Ectodermal cell (in vitro differentiated cells): ENCODE measurements around the gene STOM.

Experiments used
- H3K27ac ChIP-seq: 2 replicates; pipeline ENCODE4 v1.7.0; 2013; ENCODE audit warnings: mild to moderate bottlenecking, low read depth, low read length; ENCODE audit not compliant: insufficient read depth, poor library complexity, severe bottlenecking
- H3K27me3 ChIP-seq: 2 replicates; pipeline ENCODE4 v1.7.0; 2013; ENCODE audit warnings: mild to moderate bottlenecking, low read length; ENCODE audit not compliant: insufficient read depth, control insufficient read depth, poor library complexity, severe bottlenecking
- H3K36me3 ChIP-seq: one replicate; pipeline ENCODE4 v1.7.0; 2013; ENCODE audit warnings: low read length; ENCODE audit not compliant: control insufficient read depth, insufficient read depth
- H3K4me1 ChIP-seq: one replicate; pipeline ENCODE4 v1.7.0; 2013; ENCODE audit warnings: low read length; ENCODE audit not compliant: control insufficient read depth, insufficient read depth
- H3K4me3 ChIP-seq: 2 replicates; pipeline ENCODE4 v1.7.0; 2013; ENCODE audit warnings: low read depth, low read length, control low read depth; ENCODE audit not compliant: insufficient read depth
- H3K9me3 ChIP-seq: 2 replicates; pipeline ENCODE4 v1.7.0; 2013; ENCODE audit warnings: mild to moderate bottlenecking, low read length, moderate library complexity; ENCODE audit not compliant: control insufficient read depth
- WGBS, 2 experiments: methylation state at CpG; one replicate each; pipeline ENCODE4 v1.1.7; 2013; ENCODE audit warnings: missing lambda C conversion rate in 2 of 2; 5-methylcytosine and 5-hydroxymethylcytosine counted together

The STOM gene

DNA sequence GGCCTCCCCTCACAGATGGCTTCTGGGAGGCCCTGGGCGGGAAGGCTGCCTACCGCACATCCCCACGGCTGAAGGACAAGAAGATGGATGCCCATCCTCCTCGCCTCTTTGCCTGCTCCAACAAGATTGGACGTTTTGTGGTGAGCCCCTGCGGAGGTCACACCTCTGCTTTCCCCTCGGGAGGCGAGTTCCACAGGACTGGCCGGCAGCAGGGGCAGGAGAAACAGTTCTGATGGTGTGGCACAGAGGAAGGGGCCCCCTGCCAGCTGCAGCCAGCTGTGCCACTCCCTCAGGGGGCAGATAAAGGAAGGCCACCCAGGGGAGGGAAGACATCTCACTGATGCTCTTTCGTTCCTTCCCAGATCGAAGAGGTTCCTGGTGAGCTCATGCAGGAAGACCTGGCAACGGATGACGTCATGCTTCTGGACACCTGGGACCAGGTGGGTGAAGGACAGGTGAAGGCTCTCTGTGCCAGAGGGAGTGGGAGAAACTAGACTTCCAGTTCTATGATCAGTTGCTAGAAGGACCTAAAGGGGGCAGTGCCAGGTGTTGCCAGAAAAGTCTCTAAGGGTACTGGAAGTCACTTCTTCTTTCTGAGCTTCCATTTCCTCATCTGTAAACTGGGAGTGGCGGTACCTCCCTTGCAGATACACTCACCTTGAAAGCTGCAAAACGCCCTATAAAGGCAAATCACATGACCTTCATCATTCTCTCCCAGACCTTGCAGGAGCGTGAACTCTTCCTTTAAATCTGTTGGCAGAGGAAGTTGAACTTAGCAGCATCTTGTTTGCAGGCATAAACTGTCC lies 41.0 kb downstream of the STOM start:
- H3K36me3 ChIP-seq, result no peaks in the 10 kb centered on the region
- 94 to 95% methylated on average over 16 of the region's 16 CpGs for WGBS, 2 experiments
- H3K4me3 ChIP-seq, result no peak overlapping the region
- H3K27ac ChIP-seq, result no peak overlapping the region
- H3K27me3 ChIP-seq, result no peaks in the 10 kb centered on the region
- peaks cover 9% of the 10 kb centered on the region for H3K4me1 ChIP-seq
- H3K9me3 ChIP-seq, result no peaks in the 10 kb centered on the region

DNA sequence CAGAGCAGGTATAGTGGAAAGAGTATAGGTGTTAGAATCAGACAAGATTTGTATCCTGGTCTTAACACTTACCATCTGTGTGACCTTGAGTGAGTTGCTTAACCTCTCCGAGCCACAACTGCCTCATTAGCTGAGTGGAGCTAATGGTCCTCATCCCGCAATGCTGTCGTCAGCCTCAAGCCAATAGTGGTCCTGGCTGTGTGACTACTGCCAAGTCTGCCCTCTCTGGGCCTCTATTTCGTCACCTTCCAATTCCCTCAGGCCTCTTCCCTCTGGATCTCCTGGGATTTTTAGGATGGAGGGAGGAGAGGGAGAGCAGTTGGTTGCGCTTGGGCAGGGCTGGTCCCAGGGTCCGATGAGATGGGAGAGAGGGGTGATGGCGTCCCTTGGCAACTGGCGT lies 41.6 kb downstream of the STOM start:
- 81 to 83% methylated on average over 8 of the region's 8 CpGs for WGBS, 2 experiments
- no peak overlapping the region for H3K27ac ChIP-seq
- no peak overlapping the region for H3K4me3 ChIP-seq
- H3K36me3 ChIP-seq, result no peaks in the 10 kb centered on the region
- H3K27me3 ChIP-seq, result no peaks in the 10 kb centered on the region
- no peaks in the 10 kb centered on the region for H3K9me3 ChIP-seq
- peaks cover 9% of the 10 kb centered on the region for H3K4me1 ChIP-seq

DNA sequence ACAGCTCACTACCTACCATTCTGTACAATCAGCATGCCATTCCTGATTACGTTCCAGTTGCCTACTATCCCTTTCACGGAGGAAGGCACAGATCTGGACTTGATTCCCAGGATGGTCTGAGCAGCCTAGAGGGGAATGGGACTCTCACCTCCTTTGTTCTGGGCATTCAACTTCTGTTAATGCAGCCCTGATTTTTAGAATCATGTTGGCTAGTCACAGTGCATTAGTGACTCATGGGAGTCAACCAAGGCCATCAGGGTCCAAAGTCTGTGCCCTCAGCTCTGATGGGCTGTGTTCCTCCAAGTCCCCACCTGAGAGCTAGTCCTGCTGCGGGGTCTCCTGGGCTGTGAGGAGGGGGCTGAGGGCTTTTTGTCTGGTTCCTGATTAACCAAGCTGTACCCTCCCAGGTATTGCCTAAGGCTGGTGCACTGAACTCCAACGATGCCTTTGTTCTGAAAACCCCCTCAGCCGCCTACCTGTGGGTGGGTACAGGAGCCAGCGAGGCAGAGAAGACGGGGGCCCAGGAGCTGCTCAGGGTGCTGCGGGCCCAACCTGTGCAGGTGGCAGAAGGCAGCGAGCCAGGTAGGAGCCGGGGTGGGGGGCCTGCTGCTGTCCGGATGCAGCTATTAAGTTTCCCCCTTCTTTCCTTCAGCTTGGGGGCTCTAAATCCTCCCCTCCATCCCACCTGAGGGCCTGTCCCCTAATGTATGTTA lies 43.0 kb downstream of the STOM start:
- H3K36me3 ChIP-seq, result peaks cover 3% of the 10 kb centered on the region
- H3K27me3 ChIP-seq, result no peaks in the 10 kb centered on the region
- H3K9me3 ChIP-seq, result no peaks in the 10 kb centered on the region
- peaks cover 9% of the 10 kb centered on the region for H3K4me1 ChIP-seq
- H3K27ac ChIP-seq, result no peak overlapping the region
- 93% methylated on average over 11 of the region's 11 CpGs for WGBS, 2 experiments
- no peak overlapping the region for H3K4me3 ChIP-seq

DNA sequence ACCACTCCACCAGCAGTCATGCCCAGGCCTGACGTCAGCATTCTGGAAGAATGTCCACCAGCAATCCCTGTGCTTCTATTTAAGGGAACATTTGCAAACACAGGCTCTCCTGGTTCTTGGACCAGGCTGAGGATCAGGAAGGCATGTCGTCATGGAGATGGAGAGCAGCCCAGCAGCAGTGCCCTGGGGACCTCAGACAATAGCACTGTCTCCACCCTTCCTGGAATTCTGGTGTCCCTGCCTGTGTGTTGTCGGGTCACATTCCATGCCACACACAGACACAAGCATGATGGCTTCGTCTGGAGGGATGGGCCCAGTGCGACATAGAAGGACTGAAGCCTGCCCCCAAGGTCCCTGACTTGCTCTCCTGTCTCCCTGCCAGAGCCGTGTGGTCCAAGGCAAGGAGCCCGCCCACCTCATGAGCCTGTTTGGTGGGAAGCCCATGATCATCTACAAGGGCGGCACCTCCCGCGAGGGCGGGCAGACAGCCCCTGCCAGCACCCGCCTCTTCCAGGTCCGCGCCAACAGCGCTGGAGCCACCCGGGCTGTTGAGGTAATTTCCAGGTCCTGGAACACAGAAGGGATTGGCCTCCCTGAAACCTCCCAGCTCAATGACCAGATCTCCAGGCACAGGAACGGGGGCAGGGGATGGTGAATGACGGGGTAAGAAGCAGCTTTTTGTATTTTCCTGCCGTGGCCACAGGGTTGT lies 43.8 kb downstream of the STOM start:
- no peak overlapping the region for H3K4me3 ChIP-seq
- H3K27me3 ChIP-seq, result no peaks in the 10 kb centered on the region
- H3K4me1 ChIP-seq, result peaks cover 9% of the 10 kb centered on the region
- H3K36me3 ChIP-seq, result peaks cover 3% of the 10 kb centered on the region
- 87 to 89% methylated on average over 19 of the region's 19 CpGs for WGBS, 2 experiments
- no peak overlapping the region for H3K27ac ChIP-seq
- no peaks in the 10 kb centered on the region for H3K9me3 ChIP-seq

DNA sequence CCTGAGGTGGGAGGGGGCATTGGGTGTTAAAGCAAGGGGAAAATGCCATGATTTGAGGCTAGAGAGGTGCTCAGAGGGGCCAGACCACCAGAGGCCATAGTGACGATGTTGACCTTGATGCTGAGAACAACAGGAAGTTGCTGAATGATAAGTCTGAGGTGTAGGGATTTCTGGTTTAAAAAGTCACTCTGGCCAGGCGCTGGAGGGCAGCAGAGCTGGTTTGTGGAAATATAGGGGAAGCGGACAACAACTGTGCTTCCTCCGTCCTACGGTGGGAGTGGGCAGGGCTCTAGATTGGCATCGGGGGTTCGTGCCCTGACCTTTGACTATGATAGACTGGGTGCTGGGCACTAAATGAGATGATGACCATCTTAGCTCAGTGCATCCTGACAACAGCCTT lies 44.7 kb downstream of the STOM start:
- peaks cover 9% of the 10 kb centered on the region for H3K4me1 ChIP-seq
- 95 to 96% methylated on average over 7 of the region's 7 CpGs for WGBS, 2 experiments
- no peaks in the 10 kb centered on the region for H3K27me3 ChIP-seq
- H3K36me3 ChIP-seq, result peaks cover 3% of the 10 kb centered on the region
- no peak overlapping the region for H3K4me3 ChIP-seq
- no peak overlapping the region for H3K27ac ChIP-seq
- H3K9me3 ChIP-seq, result no peaks in the 10 kb centered on the region

DNA sequence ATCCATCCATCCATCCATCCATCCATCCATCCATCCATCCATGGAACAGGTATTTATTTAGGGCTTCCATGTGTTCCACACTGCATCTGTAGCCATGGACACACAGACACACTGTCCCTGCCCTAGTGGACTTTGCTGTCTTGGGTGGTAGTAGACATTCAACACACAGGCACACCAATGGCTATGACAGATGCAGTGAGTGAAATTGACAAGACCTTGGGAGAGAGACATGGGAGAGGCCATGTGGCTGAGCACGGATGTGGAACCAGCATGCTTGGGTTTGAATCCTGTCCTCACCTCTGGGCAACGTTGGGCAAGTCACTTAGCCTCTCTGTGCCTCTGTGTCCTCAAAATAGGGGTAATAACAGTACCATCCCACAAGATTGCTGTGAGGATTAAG lies 45.3 kb downstream of the STOM start:
- Histone ChIP-seq H3K27ac (no peak overlapping the region), H3K4me3 (no peak overlapping the region), H3K4me1 (peaks cover 9% of the 10 kb centered on the region), H3K27me3 (no peaks in the 10 kb centered on the region), H3K36me3 (peaks cover 3% of the 10 kb centered on the region), H3K9me3 (no peaks in the 10 kb centered on the region)
- WGBS, 2 experiments, result 84 to 88% methylated on average over 2 of the region's 2 CpGs

DNA sequence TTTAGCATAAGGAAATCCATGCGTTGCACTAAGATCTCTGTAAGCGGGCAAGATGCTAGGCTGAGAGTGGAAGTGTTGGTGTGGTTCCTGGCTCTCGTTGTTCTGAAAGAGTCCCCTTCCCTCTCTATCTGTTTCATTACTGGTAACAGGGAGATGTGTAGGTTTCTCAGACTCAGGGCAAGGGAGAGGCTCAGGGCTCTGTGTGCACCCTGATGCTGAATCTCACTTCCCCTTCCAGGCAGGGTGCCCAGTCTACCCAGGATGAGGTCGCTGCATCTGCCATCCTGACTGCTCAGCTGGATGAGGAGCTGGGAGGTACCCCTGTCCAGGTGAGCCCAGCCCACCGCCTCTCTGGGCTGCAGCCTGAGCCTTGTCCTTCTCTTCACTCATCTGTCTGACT lies 45.7 kb downstream of the STOM start:
- Histone ChIP-seq H3K4me1 (peaks cover 9% of the 10 kb centered on the region), H3K4me3 (no peak overlapping the region), H3K27ac (no peak overlapping the region), H3K36me3 (peaks cover 3% of the 10 kb centered on the region), H3K27me3 (no peaks in the 10 kb centered on the region), H3K9me3 (no peaks in the 10 kb centered on the region)
- 91 to 92% methylated on average over 5 of the region's 5 CpGs for WGBS, 2 experiments

DNA sequence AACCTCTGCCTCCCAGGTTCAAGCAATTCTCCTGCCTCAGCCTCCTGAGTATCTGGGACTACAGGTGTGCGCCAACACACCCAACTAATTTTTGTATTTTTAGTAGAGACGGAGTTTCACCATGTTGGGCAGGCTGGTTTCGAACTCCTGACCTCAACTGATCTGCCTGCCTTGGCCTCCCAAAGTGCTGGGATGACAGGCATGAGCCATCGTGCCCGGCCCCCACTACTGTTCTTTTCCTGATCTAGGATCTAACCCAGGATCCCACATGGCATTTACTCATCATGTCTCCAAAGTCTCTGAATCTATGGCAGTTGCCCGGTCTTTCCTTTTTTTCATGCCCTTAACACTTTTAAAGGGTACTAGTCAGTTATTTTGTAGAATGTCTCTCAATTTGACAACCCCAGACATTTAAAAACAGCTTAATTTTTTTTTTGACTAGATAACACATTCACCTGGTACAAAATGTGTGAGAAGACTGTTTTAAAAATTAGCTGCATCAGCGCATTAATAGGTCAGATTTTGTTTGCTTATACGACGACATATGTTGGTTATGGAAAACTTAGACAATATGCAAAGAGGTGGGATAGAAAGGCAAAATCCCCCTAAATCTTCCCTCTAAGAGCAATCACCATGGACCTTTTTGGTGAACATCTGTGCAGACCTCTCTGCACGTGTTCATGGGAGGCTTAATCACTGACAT lies 46.5 kb downstream of the STOM start:
- Histone ChIP-seq H3K9me3 (no peaks in the 10 kb centered on the region), H3K27ac (no peak overlapping the region), H3K4me1 (peaks cover 9% of the 10 kb centered on the region), H3K36me3 (peaks cover 3% of the 10 kb centered on the region), H3K27me3 (no peaks in the 10 kb centered on the region), H3K4me3 (no peak overlapping the region)
- WGBS, 2 experiments, result 94% methylated on average over 10 of the region's 10 CpGs

DNA sequence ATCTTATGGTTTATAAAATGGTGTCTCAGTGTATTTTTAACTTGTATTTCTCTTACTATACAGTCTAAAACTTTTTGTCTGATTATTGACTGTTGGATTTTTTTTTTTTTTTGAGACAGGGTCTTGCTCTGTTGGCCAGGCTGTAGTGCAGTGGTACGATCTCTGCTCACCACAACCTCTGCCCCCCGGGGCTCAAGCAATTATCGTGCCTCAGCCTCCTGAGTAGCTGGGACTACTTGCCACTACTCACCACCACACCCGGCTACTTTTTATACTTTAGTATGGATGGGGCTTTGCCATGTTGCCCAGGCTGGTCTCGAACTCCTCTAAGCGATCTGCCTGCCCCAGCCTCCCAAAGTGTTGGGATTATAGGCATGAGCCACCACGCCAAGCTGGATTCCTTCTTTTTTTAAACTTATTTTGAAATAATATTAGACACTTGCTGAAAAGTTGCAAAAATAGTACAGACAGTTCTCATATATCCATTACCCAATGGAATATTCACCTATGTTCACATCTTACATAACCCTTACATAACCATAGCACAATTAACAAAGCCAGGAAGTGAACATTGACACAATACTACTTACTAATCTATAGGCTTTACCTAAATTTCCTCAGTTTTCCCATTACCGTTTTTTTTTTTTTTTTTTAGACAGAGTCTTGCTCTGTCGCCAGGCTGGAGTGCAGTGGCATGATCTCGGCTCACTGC lies 47.2 kb downstream of the STOM start:
- no peaks in the 10 kb centered on the region for H3K9me3 ChIP-seq
- no peaks in the 10 kb centered on the region for H3K27me3 ChIP-seq
- 95 to 97% methylated on average over 9 of the region's 10 CpGs for WGBS, 2 experiments
- H3K4me3 ChIP-seq, result no peak overlapping the region
- no peak overlapping the region for H3K27ac ChIP-seq
- H3K36me3 ChIP-seq, result peaks cover 3% of the 10 kb centered on the region
- H3K4me1 ChIP-seq, result peaks cover 9% of the 10 kb centered on the region
